Pulmonary artery endothelial cell (primary cell): ENCODE results near the gene CACNB4. TPM values are rescaled to one million over a fixed set of nuclear protein-coding genes. Genes with fewer than 3 reads are reported as not detected.
A peak's percentile ranks its signal among the peaks of the same experiment; 100 is the strongest.

Experiments
- DNase-seq: peaks from one replicate; pipeline ENCODE4 v3.0.0-alpha.2; 2011; ENCODE audit warnings: low read depth, low spot score
- total RNA-seq: library from RNA; depleted of rRNA; stranded (reverse); fragments of >200 nt; gene quantifications from 2 replicates; pipeline ENCODE4 v1.2.3, GENCODE V29; 2014

The CACNB4 gene
- total RNA-seq, 1 donor from 2014 or later, result 0.13 TPM

DNA sequence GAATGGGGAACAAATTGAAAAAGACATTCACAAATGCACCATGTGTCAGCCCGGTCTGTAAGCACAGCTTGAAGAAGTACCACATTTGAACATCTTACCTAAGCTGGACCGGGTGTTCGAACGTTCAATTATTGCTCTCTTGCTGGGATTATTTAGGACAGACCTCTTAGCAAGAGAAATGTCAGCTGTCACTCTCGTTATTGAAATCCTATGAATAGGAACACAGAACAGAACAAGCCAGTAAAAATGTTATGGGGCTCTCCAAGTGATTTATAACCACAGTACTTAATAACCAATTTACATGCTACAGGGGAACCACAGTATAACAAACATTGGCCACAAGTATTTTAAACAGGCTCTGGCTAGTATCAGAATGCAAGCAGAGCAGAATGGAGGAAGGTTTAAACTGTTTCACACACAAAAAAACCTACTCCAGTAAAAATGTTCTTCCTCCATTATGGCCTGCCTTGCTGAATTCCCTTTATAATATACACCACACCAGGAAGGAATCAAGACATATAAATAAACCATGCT is 238.2 kb downstream of the CACNB4 start:
- DNase-seq, result no peak

DNA sequence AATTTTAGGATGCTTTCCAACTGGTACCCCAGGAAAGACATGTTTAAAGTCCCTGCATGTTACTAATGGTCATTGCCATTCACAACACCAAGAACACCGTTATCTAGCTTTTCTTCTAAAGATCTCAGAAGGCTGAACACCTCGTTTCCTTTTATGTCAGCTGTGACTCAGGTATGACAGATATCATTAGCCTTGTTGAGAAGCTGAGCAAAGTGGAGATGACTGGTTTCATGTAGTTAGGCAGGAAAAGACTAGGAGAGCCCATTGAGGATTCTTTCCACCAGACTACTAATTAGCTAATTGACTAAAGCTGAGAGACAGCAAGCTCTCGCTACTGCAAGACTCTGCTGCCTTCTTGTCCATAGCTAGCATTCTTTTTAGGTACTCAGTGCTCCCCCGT is 238.6 kb downstream of the CACNB4 start:
- DNase-seq, result no peak

DNA sequence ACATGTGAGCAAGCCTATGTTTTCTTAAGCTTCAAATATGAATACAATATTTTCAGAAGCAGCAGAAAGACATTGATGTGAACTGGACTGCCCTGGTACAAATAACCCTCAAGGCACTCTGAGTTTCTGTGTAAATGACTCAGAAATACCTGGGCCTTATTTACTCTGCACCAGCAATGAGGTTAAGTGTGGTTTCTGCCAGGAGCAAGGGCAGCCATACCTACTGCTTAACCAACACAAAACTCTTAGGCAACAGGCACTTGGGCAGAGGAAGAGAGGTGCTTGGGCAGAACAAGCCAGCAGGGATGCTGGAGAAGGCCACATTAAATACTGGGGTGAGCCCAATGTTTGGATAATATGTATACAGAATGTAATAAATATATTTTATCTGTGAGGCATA is 241.2 kb downstream of the CACNB4 start:
- DNase-seq, result no peak

- DNase-seq, result no peak
Measured at GRCh38 chr2:151855111-151855510, 243.7 kb downstream of the CACNB4 start.

DNA sequence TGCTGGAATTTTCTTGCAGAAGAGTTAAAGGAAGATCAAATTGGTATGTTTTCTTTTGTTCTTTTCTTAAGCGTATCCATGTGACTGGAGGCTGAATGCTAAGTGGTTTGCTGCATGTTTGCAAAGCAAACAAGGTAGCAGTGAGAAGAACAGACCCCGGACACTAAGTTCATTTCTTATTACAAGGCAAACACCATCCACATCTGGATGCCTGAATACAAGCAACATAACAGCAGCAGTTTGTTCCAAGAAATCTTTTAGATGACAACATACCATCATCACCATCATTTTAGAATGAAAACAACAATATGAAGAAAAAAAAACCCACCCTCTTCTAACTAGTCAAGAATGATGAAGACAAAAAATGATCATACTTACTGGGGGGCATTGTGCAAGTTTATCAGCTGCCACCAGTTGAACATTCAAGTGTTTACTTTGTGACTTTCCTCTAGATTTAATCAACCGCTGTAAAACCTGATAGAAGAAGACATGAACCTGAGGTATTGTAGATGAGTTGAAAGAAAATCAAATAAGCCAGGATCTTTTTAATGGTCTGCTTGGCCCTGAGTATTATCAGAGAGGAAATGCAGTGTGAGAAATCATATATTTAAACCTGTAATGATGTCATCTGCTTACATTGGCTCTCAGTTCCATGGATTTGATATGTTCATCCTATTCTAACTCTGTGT is 245.6 kb downstream of the CACNB4 start:
- no peak for DNase-seq

DNA sequence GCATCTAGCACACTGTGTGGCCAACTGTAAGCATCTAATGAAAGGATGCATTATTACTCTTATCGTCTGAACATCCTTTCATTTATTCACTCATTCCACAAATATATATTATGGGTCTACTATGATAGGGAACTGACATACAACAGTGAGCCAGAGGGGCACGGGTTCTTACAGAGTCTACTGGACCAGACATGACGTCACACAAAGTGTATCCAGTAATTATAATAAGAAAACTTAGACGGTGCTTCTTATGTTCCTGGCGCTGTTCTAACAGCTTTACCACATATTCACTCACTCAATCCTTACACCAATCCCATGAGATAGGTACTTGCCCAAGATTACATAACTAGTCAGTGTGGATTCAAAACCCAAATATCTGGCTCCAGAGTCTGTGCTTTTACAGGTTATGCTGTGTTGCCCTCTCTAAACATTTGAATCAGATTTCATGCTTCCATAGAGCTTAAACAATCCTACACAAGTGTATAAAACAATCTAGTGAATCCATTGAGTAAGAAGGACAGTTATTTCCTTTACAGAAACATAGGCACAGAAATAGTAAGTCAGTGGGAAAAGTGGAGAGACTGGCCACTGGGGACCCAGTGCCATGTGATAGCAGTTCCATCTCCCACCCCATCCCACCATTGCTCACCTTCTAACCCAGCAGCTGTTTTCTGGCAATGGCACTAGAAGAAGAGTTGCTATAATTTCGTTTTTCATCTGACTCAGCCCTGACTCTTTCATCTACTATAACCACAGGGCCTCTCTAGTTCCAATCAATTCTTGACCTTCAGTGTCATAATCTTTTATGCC is 246.4 kb downstream of the CACNB4 start:
- DNase-seq, result no peak

GRCh38 chr2:151851761-151852160 is 247.1 kb downstream of the CACNB4 start:
- DNase-seq, result no peak

- no peak for DNase-seq
Measured at GRCh38 chr2:151849413-151850010, 249.3 kb downstream of the CACNB4 start.

DNA sequence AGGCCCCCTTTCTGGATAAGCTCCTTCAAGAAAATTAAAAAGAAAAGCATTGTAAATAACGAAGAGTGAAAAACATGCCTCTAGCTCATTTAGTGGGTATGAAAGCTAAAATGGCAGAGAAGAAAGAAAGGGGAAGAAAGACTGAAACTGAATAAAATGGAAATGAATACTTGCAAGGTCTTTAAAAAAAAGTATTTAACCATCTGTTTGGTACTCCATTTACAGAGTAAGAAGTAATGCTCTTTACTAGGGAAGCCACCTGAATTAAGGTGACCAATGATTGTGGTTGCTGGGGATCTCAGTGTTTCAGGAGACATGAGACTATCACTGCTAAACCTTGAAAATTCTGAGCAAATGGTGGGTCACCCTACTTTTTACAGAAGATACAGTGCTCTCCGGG is 253.0 kb downstream of the CACNB4 start:
- DNase-seq, result no peak

- DNase-seq, result no peak
Measured at GRCh38 chr2:151845481-151845880, 253.4 kb downstream of the CACNB4 start.

- peak; percentile 35 for DNase-seq
Measured at GRCh38 chr2:151844211-151844896, 254.5 kb downstream of the CACNB4 start.

GRCh38 chr2:151843691-151844061 is 255.2 kb downstream of the CACNB4 start:
- no peak for DNase-seq

DNA sequence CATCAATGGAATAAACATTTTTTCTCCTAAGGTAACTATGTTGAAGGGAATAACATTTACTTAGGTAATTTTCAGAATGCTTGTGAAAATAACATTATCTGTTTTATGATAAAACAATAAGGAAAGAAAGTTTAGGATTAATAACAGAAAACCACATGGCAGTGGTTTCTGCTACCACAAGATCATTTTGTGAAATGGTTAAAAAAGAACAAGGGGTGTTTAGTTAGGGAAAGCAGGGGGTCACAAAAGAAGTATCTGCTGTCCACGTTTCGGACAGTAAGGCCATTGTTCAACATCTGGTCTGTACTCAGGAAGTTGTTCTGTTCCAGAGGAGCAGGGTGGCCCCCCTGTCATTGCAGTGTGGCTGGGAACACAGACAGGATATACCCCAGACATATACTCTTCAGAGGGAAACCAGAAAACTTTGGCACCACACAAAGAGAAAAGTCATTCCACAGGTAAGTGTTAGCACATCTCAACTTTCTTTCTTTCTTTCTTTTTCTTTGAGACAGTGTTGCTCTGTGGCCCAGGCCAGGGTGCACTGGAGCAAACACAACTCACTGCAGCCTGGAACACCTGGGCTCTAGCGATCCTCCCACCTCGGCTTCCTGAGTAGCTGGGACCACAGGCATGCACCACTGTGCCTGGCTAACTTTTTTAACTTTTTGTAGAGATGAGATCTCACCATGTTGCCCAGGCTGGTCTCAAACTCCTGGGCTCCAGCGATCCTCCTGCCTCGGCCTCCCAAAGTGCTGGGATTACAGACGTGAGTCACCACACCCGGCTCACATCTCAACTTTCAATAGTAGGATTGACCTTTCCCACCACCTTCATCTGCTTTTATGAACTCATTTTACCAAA is 255.8 kb downstream of the CACNB4 start:
- no peak for DNase-seq

DNA sequence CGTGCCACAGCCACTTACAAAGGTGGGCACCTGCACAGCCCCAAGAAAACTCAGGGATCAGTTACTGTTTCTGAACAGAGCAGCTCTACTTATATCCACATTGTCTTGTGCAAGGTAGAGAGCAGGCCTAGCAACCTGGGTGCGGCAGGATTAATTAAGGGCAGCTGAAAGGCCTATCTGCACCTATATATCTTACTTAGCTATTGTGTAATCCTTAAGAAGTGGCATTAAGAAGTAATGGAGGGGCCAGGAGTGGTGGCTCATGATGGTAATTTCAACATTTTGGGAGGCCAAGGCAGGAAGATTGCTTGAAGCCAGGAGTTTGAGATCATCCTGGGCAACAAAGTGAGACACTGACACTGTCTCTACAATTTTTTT is 257.8 kb downstream of the CACNB4 start:
- DNase-seq, result no peak

GRCh38 chr2:151840216-151841046 is 258.4 kb downstream of the CACNB4 start:
- DNase-seq, result no peak

GRCh38 chr2:151837926-151838325 is 260.9 kb downstream of the CACNB4 start:
- DNase-seq, result no peak

DNA sequence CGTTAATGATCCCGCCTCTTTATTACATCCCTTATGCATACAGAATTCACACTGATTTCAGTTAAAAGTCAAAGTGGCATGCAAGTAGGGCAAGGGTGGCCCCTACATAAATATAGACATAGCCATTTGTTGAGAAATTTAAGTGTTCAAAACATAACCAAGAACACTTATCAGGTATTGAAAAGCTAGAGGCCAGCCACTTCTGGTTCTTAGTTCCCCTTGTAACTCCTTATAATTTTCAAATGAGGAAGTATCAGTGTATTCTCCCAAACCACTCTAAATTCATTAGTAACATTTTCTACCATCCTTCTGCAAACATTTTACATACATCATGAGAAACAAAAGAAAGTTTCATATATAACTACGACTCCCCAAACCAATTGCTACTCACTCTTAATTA is 264.9 kb downstream of the CACNB4 start:
- DNase-seq, result no peak

DNA sequence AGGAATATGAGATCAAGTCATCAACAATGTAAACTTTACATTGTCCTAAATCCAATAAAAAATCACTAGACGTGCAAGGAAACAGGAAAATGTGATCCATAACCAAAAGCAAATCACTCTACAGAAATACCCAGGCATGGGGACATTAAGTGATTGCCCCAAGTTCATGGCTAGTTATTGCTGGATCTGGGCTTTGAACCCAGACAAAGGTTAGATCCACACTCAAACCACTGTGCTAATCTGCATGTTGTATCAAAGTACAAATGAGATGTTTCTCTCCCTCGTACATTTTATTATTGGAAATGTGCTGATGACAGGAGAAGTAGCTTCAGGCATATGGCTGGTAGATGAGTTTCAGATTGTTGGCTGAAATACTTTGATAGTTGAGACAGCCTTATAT is 267.9 kb downstream of the CACNB4 start:
- DNase-seq, result no peak

DNA sequence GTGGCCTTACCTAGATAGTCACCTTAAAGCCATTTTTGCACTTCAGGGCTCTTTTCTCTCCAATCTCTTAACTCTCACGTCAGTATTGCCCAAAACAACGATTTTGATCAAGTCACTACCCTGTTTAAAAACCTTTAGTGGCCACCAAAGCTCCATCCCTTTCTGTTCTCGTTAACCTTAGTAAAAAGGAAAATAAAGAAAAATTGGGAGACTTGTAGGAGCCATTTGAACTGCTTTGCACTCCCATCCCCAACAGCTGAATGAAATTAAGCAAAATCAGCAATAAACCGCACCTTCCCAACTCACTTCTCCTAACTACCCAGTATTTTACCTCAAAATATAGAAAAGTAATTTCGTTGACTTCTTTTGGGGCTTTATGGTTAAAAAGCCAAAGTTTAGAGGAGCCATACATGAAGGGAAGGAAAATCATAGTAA is 269.9 kb downstream of the CACNB4 start:
- no peak for DNase-seq
